OCI-LY1 (cell line): ENCODE results near the gene CFAP43.

Experiments
- H2AFZ ChIP-seq: fragments of 200-600 bp; sonication (generic), shearing (Covaris generic); 2 replicates; pipeline ENCODE4 v1.6.0; 2014; ENCODE audit warnings: antibody characterized with exemption, mild to moderate bottlenecking, low read length
- H3F3A ChIP-seq: fragments of 200-600 bp; sonication (generic), shearing (Covaris generic); 2 replicates; pipeline ENCODE4 v1.6.0; 2014; ENCODE audit warnings: mild to moderate bottlenecking, antibody characterized with exemption, low read length, moderate library complexity; ENCODE audit not compliant: insufficient read depth
- H3K27ac ChIP-seq: fragments of 200-600 bp; sonication (generic); 2 replicates; pipeline ENCODE4 v1.5.1; 2014; ENCODE audit warnings: low read length, mixed run types, mild to moderate bottlenecking, low read depth; ENCODE audit not compliant: poor library complexity, severe bottlenecking
- H3K27me3 ChIP-seq: fragments of 200-600 bp; sonication (generic); 2 replicates; pipeline ENCODE4 v1.6.0; 2014; ENCODE audit warnings: antibody characterized with exemption, mild to moderate bottlenecking, low read length, moderate library complexity; ENCODE audit not compliant: insufficient read depth
- H3K36me3 ChIP-seq: fragments of 200-600 bp; sonication (generic); 2 replicates; pipeline ENCODE4 v1.6.1; 2014; ENCODE audit warnings: mild to moderate bottlenecking, antibody characterized with exemption, low read length, moderate library complexity, mixed read lengths; ENCODE audit not compliant: insufficient read depth
- H3K4me1 ChIP-seq: fragments of 200-600 bp; sonication (generic); 2 replicates; pipeline ENCODE4 v1.5.1; 2014; ENCODE audit warnings: mild to moderate bottlenecking, low read length, moderate library complexity; ENCODE audit not compliant: insufficient read depth, severe bottlenecking
- H3K4me2 ChIP-seq: fragments of 200-600 bp; sonication (generic), shearing (Covaris generic); 2 replicates; pipeline ENCODE4 v1.6.1; 2014; ENCODE audit warnings: low read length
- H3K4me3 ChIP-seq: fragments of 200-600 bp; sonication (generic); 2 replicates; pipeline ENCODE4 v1.5.1; 2014; ENCODE audit warnings: low read length, low read depth, mild to moderate bottlenecking, mixed read lengths; ENCODE audit not compliant: poor library complexity, severe bottlenecking
- H3K79me2 ChIP-seq: fragments of 200-600 bp; shearing (Covaris generic); 2 replicates; pipeline ENCODE4 v1.6.1; 2016; ENCODE audit warnings: mixed run types, low read length, mixed read lengths; ENCODE audit not compliant: insufficient read depth
- H3K9ac ChIP-seq: fragments of 200-600 bp; sonication (generic), shearing (Covaris generic); 2 replicates; pipeline ENCODE4 v1.6.1; 2014; ENCODE audit warnings: mild to moderate bottlenecking, low read length, mixed read lengths
- H3K9me2 ChIP-seq: fragments of 200-600 bp; sonication (generic), shearing (Covaris generic); 2 replicates; pipeline ENCODE4 v1.6.1; 2014; ENCODE audit warnings: low read depth, mild to moderate bottlenecking, low read length, mixed read lengths
- H3K9me3 ChIP-seq: fragments of 200-600 bp; shearing (Covaris generic); 2 replicates; pipeline ENCODE4 v1.6.1; 2014; ENCODE audit warnings: low read length, mixed read lengths
- H4K20me1 ChIP-seq: fragments of 200-600 bp; sonication (generic), shearing (Covaris generic); 2 replicates; pipeline ENCODE4 v1.6.0; 2016; ENCODE audit warnings: mild to moderate bottlenecking, low read length; ENCODE audit not compliant: insufficient read depth
- EZH2 ChIP-seq: fragments of 200-600 bp; sonication (generic), shearing (Covaris generic); IDR thresholded peaks from 2 replicates; pipeline ENCODE4 v1.8.0; 2017; ENCODE audit warnings: borderline replicate concordance, mixed run types, mild to moderate bottlenecking, antibody characterized with exemption, low read length, moderate library complexity, mixed read lengths
- TF ChIP-seq, protein P1 (sequence below): fragments of 200-600 bp; sonication (generic), shearing (Covaris generic); IDR thresholded peaks from 2 replicates; pipeline ENCODE4 v1.5.1; 2017; ENCODE audit warnings: mild to moderate bottlenecking, antibody characterized with exemption, low read length, moderate library complexity, mixed read lengths

CFAP43 gene

DNA sequence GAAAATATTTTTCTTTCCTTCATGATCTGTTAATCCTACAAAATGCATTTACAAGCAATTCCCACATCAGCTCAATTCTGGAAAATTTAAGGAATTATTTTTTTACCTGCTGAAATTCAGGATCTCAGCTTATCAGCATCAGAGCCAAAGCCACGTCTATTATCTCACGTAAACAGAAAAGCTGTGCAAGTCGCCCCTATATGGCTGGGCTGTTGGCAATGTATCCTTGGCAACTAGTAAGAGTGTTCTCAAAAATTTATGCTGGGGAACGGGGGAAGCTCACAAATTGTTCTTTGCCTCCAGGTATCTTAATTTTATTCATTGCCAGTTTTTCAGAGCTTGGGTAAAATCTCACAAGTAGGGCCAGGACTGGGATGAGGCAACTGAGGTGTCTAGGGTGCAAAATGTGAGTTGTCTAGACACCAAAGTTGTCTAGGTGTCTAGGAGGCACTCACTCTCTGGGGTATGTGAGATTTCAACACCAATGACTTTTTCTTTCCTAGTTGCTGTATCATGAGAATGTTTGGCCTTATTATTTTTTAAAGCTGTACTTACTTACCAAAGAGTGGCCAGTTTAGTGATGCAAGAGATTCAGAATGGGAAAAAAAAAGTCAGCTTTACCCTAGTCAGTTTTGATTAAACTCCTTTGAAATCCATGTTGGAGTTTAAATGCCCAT lies 41.9 kb upstream of the CFAP43 start:
- H3K4me2 ChIP-seq: no peak overlapping the region
- no peak overlapping the region for H3K27ac ChIP-seq
- no peak overlapping the region for H2AFZ ChIP-seq
- no peak for TF ChIP-seq EZH2
- TF ChIP-seq, protein P1, sequence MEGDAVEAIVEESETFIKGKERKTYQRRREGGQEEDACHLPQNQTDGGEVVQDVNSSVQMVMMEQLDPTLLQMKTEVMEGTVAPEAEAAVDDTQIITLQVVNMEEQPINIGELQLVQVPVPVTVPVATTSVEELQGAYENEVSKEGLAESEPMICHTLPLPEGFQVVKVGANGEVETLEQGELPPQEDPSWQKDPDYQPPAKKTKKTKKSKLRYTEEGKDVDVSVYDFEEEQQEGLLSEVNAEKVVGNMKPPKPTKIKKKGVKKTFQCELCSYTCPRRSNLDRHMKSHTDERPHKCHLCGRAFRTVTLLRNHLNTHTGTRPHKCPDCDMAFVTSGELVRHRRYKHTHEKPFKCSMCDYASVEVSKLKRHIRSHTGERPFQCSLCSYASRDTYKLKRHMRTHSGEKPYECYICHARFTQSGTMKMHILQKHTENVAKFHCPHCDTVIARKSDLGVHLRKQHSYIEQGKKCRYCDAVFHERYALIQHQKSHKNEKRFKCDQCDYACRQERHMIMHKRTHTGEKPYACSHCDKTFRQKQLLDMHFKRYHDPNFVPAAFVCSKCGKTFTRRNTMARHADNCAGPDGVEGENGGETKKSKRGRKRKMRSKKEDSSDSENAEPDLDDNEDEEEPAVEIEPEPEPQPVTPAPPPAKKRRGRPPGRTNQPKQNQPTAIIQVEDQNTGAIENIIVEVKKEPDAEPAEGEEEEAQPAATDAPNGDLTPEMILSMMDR: no peak
- no peak overlapping the region for H3K4me3 ChIP-seq
- no peaks in the 10 kb centered on the region for H3F3A ChIP-seq
- H3K9me3 ChIP-seq: no peaks in the 10 kb centered on the region
- H4K20me1 ChIP-seq: no peaks in the 10 kb centered on the region
- H3K4me1 ChIP-seq: peaks cover 6% of the 10 kb centered on the region
- no peaks in the 10 kb centered on the region for H3K79me2 ChIP-seq
- H3K9ac ChIP-seq: no peak overlapping the region
- no peaks in the 10 kb centered on the region for H3K36me3 ChIP-seq
- H3K9me2 ChIP-seq: no peaks in the 10 kb centered on the region
- H3K27me3 ChIP-seq: no peaks in the 10 kb centered on the region

DNA sequence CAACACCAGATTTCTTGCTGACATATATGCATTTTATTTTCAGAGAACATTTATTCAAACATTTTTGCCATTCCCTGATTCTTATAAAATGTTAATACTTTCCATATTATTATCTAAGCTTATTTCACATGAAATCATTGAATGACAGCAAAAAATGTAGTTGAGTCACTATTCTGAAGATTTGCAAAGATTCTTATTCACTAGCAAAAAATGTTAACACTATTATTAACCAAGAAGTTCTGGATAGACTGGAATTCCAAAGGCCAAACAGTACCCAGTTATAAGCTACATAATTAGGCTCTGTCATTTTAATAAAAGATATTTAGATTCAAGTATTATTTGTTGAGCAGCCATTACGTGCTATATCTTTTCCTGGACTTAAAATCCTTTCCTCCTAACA lies 41.1 kb upstream of the CFAP43 start:
- Histone ChIP-seq H3K4me3 (no peak overlapping the region), H3F3A (no peaks in the 10 kb centered on the region), H3K9ac (no peak overlapping the region), H3K9me2 (no peaks in the 10 kb centered on the region), H3K79me2 (peaks cover under 1% of the 10 kb centered on the region), H2AFZ (no peak overlapping the region), H3K27ac (no peak overlapping the region), H4K20me1 (no peaks in the 10 kb centered on the region), H3K4me2 (no peak overlapping the region), H3K9me3 (no peaks in the 10 kb centered on the region), H3K27me3 (no peaks in the 10 kb centered on the region), H3K4me1 (peaks cover 7% of the 10 kb centered on the region), H3K36me3 (no peaks in the 10 kb centered on the region; the same call in 1 of the 2 replicates)
- TF ChIP-seq EZH2: no peak
- TF ChIP-seq, protein P1: no peak

GRCh38 chr10:104268713-104269645 lies 36.8 kb upstream of the CFAP43 start, which contains the start of gene GSTO2:
Gene GSTO2, plus strand, starts transcription at chr10:104269184. Its CDS starts 5,732 bp downstream, at chr10:104274916.
- TF ChIP-seq, protein P1: no peak
- TF ChIP-seq EZH2: no peak
- peak within 1 kb of the TSS; percentile 93 for H3K4me2 ChIP-seq

More at GRCh38 chr10:104268713-104269645, 36.8 kb upstream of the CFAP43 start, which contains the start of gene GSTO2:
- Histone ChIP-seq H3K9me2 (no peaks in the 10 kb centered on the region), H3K27ac (no peak within 1 kb of the TSS), H3K27me3 (no peaks in the 10 kb centered on the region), H4K20me1 (no peaks in the 10 kb centered on the region), H2AFZ (0 out of 2 replicates have a peak within 1 kb of the TSS, but pooled peaks have one; percentile 25), H3K9me3 (no peaks in the 10 kb centered on the region), H3F3A (no peaks in the 10 kb centered on the region), H3K4me3 (peak within 1 kb of the TSS; percentile 86), H3K36me3 (peaks cover 23% of the 10 kb centered on the region), H3K9ac (peak within 1 kb of the TSS; percentile 83), H3K79me2 (peaks cover 12% of the 10 kb centered on the region), H3K4me1 (peaks cover 20% of the 10 kb centered on the region)
